ENCODE results near the gene AQP12A.
"Not testable (repeated sequence)": the region's sequence is repeated elsewhere in the genome, so short reads cannot be mapped to it uniquely, and the experiment has no call there.

AQP12A gene

DNA sequence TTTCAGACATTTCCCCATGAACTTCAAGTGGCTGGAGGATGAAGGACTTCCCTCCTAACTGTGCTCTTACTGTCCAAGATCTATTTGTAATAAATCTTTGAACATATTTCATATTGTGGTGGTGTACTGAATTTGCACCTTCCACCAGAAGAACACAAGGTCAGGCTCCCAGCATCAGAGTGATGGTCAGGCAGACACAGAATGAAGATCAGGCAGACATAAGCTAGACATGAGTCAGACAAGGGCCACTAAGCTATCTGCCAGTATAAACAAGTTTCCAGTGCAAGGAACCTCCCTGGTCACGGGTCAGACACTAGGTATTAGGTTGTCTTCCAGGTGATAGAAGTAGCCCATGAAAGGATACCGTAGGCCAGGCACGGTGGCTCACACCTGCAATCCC lies 29.0 kb upstream of the AQP12A start:
- no peak for DNase-seq

DNA sequence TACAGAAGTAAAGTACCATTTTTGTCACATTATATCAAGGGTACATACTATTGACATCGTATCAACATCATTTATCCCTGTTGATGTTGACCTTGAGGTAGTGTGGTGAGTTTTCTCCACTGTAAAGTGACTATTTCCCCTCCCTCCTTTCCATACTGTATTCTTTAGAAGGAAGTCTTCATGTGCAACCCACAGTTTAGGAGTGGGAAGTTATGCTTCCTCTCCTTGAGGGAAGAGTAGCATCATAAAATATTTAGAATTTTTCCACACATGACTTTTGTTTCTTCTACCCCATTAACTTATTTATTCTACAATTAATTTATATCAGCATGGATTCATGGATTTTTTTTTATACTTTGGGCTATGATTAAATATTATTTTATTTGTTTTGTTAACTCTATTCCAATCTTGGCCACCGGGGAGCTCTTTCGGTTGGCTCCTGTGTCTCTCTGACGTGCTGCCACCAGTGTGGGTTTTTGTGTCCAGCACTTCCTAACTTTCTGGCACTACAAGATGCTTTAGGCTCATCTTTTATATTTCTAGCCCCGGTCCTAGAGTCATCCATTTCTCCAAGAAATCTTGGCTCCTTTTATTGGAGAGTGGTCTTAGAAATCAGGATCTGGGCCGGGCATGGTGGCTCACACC lies 28.0 kb upstream of the AQP12A start:
- no peak for DNase-seq

GRCh38 chr2:240664622-240665021 lies 27.0 kb upstream of the AQP12A start:
- DNase-seq, result no peak

- no peak for DNase-seq
Measured at GRCh38 chr2:240670402-240670801, 21.3 kb upstream of the AQP12A start.

DNA sequence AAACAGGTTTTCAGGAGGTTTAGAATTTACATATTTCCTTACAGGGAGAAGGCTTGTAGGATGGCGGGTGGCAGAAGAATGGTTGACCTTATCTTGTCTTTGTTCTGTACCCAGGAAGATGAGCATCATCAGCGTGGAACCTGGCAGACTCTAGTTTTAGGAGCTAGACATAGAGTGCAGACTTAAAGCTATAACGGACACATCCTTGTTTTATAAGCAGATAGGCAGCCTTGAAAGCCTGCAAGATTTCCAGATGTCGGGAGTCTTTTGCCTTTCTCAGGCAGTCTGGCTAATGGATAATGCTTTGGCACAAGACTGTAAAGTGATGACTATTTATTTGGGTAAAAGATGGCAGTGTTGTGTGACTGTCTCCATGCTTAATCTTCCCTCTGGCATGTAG lies 20.7 kb upstream of the AQP12A start:
- no peak for DNase-seq

DNA sequence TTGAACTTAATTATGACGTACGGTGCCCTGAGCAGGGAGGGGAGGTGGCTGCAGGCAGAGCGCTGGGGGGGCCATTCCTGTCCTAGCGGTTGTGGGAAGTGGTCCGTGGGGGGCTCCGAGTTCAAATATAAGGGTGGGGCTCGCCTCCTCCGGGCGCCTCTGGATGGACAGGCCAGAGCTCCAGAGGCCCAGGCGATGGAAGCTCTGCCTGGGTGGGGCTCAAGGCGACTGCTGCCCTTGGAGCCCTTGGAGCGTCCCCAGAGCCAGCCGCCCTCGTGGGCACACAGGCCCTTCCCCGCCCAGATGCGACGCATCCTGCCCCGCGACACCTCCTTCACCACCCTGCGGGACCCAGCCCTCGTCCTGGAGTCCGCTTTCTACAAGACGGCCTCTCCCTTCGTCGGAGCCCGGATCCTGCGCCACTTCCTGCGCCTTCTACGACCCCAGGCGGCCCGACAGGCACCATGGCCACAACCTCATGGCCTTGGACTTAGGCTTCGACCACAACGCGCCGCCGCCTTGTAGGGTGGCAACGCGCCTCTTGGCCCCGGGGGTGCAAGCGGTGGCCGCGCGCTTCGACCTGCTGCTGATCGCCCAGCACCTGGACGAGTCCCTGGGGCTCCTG lies 19.5 kb upstream of the AQP12A start:
- no peak for DNase-seq

DNA sequence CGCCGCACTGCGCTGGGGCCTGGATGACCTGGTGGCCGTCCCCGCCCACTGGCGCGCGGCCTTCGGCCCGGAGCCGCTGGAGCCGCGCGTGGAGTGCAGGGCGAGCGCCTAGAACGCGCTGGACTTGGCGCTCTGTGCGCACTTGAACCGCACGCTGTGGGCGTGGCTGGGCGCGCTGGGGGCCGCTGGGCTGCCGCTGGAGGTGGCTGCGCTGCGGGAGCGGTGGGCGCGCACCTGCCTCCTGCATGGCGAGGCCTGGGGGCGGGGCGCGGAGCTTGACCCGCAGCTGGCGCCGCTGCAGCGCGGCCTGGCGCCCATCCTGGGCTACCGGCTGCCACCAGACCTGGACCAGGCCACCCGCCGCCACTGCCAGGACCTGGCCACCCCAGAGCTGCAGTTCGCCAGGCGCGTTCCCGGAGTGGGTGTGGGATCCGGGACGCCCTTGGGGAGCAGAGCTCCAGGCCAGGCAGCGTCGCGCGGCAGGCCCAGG lies 18.9 kb upstream of the AQP12A start:
- no peak for DNase-seq

DNA sequence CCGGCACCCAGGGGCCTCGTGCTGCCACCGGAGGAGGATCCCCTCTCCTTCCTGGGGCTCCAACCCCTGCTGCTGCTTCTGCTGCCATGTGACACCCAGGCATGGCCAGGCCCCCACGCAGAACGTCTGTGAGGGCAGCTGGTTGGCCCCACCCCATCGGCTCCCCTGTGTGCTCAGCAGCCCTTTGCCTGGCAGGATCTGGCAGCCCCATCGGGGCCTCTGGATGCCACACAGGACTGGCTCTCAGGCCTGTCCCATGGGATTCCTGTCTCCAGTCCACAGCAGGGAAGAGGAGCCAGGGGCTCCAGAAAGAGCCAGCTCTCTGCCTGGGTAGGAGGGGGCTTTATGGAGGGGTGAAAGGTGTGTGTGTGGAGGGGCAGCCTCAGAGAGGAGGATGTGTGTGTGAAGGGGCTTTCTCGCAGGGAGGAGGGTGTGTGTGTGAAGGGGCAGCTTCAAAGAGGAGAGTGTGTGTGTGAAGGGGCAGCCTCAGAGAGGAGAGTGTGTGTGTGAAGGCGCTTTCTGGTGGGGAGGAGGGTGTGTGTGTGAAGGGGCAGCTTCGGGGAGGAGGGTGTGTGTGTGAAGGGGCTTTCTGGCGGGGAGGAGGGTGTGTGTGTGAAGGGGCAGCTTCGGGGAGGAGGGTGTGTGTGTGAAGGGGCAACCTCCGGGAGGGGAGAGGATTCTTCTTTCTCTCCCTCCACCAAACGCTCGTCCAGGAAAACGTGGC lies 17.0 kb upstream of the AQP12A start:
- not testable (repeated sequence) for DNase-seq

DNA sequence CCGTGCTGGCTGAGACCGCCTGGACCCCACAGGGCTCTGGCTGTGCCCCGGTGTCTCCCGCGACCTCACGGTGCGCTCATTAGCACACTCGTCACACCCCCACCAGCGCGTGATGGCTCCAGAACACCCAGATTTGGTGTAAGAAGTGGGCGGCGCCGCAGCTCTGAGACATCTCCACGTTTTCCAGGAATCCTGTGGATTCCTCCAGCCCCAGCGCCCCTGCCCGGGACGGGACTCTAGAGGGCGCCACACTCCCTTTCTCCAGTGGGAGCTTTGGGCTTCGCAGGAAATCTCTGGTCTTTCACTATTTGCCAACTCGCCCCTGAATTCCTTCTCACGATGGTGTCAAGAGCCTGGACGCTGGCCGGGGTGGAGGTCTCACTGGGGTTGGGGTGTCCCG lies 16.3 kb upstream of the AQP12A start:
- DNase-seq, result not testable (repeated sequence)

DNA sequence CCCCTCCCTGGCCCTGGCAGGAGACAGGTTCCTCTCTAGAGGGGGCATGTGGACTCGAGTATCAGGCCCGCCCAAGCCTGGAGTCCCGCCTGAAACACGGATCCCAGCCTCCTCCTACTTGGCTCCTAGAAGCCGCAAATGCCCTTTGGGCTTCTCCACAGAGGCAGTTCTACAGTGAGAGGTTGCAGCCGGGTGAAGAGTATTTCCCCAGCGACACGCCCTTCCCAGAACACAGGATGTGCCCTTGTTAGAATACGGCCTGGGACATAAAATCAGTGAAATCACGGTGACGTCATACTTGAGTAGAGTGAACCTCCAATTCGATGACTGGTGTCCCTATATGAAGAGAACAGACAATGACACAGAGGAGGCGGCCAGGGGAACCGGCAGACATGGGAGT lies 13.6 kb upstream of the AQP12A start:
- not testable (repeated sequence) for DNase-seq

DNA sequence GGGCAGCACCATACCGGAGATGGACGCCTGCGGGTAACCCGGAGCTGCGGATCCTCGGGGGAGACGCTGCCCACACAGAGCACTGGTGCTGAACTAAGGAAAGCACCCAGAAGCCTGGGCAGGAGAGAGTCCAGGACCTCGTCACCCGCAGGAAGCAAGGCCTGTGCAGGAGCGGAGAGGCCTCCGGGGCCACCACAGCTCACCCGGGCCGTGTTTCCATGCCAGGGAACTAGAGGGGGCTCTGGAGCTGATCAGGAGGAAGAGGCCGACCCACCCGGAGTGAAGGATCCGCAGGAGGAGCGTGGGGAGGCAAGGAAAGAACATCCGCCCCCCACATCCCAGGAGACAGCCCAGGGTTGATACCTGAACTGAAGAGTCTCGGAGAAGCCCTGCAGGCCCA lies 12.8 kb upstream of the AQP12A start:
- not testable (repeated sequence) for DNase-seq

- not testable (repeated sequence) for DNase-seq
Measured at GRCh38 chr2:240680185-240680584, 11.5 kb upstream of the AQP12A start.

GRCh38 chr2:240682431-240683224 lies 9.0 kb upstream of the AQP12A start, which contains the start of gene AQP12B:
AQP12B (minus strand) TSS chr2:240682885; CDS start chr2:240682837, 48 bp downstream.
- not testable (repeated sequence) for DNase-seq

- DNase-seq, result not testable (repeated sequence)
Measured at GRCh38 chr2:240683329-240683979, 8.2 kb upstream of the AQP12A start.

- not testable (repeated sequence) for DNase-seq
Measured at GRCh38 chr2:240683980-240684728, 7.5 kb upstream of the AQP12A start.

- no peak for DNase-seq
Measured at GRCh38 chr2:240685771-240686371, 5.8 kb upstream of the AQP12A start.

- no peak for DNase-seq
Measured at GRCh38 chr2:240686460-240686859, 5.2 kb upstream of the AQP12A start.

GRCh38 chr2:240687045-240687740 lies 4.5 kb upstream of the AQP12A start:
- no peak for DNase-seq

GRCh38 chr2:240687741-240688552 lies 3.7 kb upstream of the AQP12A start:
- no peak for DNase-seq

GRCh38 chr2:240688553-240688919 lies 3.1 kb upstream of the AQP12A start:
- no peak for DNase-seq

All from NCI-H2227 treated with DMSO at 0.1 percent for 48 hours (cell line).